Measurements from ENCODE around the gene MTCL1. TPM values are rescaled to one million over a fixed set of nuclear protein-coding genes. Genes with fewer than 3 reads are reported as not detected.

The MTCL1 gene
- total RNA-seq, 2 donors from 2014 or later = 5.4 to 7.2 TPM

DNA sequence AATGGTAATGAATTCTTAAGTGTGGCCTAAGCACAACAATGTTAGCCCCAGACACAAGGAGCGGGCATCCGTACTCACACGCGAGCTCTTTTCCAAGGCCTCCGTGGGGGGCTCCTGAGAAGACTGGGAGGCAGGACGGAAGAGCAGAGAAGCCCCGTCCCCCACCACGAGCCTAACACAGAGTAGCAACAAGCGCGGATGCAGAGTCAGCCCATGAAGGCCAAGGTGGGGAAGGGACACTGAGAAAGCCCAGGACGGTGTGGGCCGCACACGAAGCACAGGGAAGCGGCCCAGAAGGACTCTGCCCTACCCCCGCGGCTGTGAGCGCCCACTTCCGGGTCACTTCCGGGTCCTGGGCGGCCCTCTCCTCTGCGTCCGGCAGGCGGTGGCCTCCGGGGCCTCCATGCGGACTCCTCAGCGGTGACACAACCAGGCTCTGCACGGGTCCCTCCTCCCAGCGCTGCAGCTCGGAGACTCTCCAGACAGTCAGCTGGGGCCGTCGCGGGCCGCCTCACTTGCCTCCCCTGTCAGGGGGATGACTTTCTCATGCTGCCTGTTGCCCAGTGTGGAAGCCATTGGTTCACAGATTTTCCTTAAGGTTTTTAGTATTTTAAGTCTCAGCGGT, 151.5 kb downstream of the MTCL1 start:
- Histone ChIP-seq H3K9me3 (no peaks in the 10 kb centered on the region), H3K4me3 (no peak overlapping the region), H3K27me3 (no peaks in the 10 kb centered on the region), H3K36me3 (no peaks in the 10 kb centered on the region), H3K4me1 (no peaks in the 10 kb centered on the region), H3K27ac (no peak overlapping the region)
- DNase-seq (ENCODE audit: low spot score) = no peak
- TF ChIP-seq CTCF (IDR thresholded peaks at IDR 0.05) = no peak

- DNase-seq (ENCODE audit: low spot score) = no peak
- no peaks in the 10 kb centered on the region for H3K36me3 ChIP-seq
- H3K9me3 ChIP-seq = no peaks in the 10 kb centered on the region
- H3K4me3 ChIP-seq = no peak overlapping the region
- no peaks in the 10 kb centered on the region for H3K4me1 ChIP-seq
- TF ChIP-seq CTCF (IDR thresholded peaks at IDR 0.05) = no peak
- no peak overlapping the region for H3K27ac ChIP-seq
- no peaks in the 10 kb centered on the region for H3K27me3 ChIP-seq
Observed at GRCh38 chr18:8857806-8858205, 152.4 kb downstream of the MTCL1 start.

DNA sequence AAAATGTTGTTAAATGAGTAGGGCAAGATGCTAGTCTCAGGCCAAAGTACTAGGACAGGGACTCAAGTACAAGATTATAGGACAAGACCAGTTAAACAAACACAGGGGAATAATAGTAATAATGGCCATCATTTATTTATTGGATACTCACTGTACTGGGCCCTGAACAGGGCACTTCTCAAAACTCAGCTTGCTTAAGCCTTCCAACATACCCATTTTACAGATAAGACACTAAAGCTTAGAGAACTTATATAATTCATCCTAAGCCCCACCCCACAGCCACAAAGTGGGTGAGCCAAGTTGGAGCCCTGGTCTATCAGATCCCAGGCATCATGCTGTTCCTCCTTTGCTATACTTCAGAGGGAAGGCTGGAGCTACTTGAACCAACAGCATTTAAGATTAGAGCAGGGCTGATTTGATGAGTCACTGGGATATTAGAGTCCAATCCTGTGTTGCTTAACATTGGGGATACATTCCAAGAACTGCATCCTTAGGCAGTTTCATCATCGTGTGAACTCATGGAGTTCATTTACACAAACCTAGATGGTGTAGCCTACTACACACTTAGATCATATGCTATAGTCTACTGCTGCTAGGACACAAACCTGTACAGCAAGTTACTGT, 153.6 kb downstream of the MTCL1 start:
- TF ChIP-seq CTCF (IDR thresholded peaks at IDR 0.05) = no peak
- Histone ChIP-seq H3K36me3 (no peaks in the 10 kb centered on the region), H3K4me3 (no peak overlapping the region), H3K9me3 (no peaks in the 10 kb centered on the region), H3K4me1 (no peaks in the 10 kb centered on the region), H3K27me3 (no peaks in the 10 kb centered on the region), H3K27ac (no peak overlapping the region)
- no peak for DNase-seq (ENCODE audit: low spot score)

- no peak overlapping the region for H3K27ac ChIP-seq
- H3K36me3 ChIP-seq = no peaks in the 10 kb centered on the region
- H3K4me1 ChIP-seq = no peaks in the 10 kb centered on the region
- DNase-seq (ENCODE audit: low spot score) = no peak
- no peaks in the 10 kb centered on the region for H3K9me3 ChIP-seq
- H3K27me3 ChIP-seq = no peaks in the 10 kb centered on the region
- no peak for TF ChIP-seq CTCF (IDR thresholded peaks at IDR 0.05)
- no peak overlapping the region for H3K4me3 ChIP-seq
Observed at GRCh38 chr18:8860845-8861642, 155.7 kb downstream of the MTCL1 start.

- Histone ChIP-seq H3K9me3 (no peaks in the 10 kb centered on the region), H3K36me3 (no peaks in the 10 kb centered on the region)
Observed at GRCh38 chr18:8863427-8863826, 158.1 kb downstream of the MTCL1 start.

More at GRCh38 chr18:8863427-8863826, 158.1 kb downstream of the MTCL1 start:
- DNase-seq (ENCODE audit: low spot score) = no peak
- H3K27me3 ChIP-seq = no peaks in the 10 kb centered on the region
- no peak overlapping the region for H3K4me3 ChIP-seq
- no peak overlapping the region for H3K27ac ChIP-seq
- H3K4me1 ChIP-seq = no peaks in the 10 kb centered on the region
- no peak for TF ChIP-seq CTCF (IDR thresholded peaks at IDR 0.05)
